Neural cell (in vitro differentiated cells): ENCODE measurements around the gene SRRM1. TPM values are rescaled to one million over a fixed set of nuclear protein-coding genes. Genes with fewer than 3 reads are reported as not detected.
A peak's percentile ranks its signal among the peaks of the same experiment; 100 is the strongest.

Experiments used
- H2AFZ ChIP-seq: fragments of 200-600, 300-800 bp; sonication (generic), shearing (Covaris generic); 2 replicates; pipeline ENCODE4 v1.6.0; 2014; ENCODE audit warnings: low read depth, mild to moderate bottlenecking, antibody characterized with exemption, low read length, moderate library complexity
- H3F3A ChIP-seq: fragments of 200-600 bp; shearing (Covaris generic); 2 replicates; pipeline ENCODE4 v1.6.1; 2016; ENCODE audit warnings: mild to moderate bottlenecking, moderate library complexity, mixed read lengths, antibody characterized with exemption, low read length; ENCODE audit not compliant: insufficient read depth, poor library complexity, severe bottlenecking
- H3K27ac ChIP-seq: fragments of 200-600, 300-800 bp; sonication (generic), shearing (Covaris generic); 2 replicates; pipeline ENCODE4 v1.5.1; 2014; ENCODE audit warnings: mild to moderate bottlenecking, low read length, moderate library complexity
- H3K27me3 ChIP-seq: fragments of 300-800, 200-600 bp; sonication (generic), shearing (Covaris generic); 2 replicates; pipeline ENCODE4 v1.6.0; 2014; ENCODE audit warnings: mild to moderate bottlenecking, low read depth, low read length, moderate library complexity; ENCODE audit not compliant: insufficient read depth
- H3K36me3 ChIP-seq: fragments of 300-800, 200-600 bp; sonication (generic), shearing (Covaris generic); 2 replicates; pipeline ENCODE4 v1.5.1; 2014; ENCODE audit warnings: mild to moderate bottlenecking, antibody characterized with exemption, low read length, moderate library complexity; ENCODE audit not compliant: insufficient read depth
- H3K4me2 ChIP-seq: fragments of 300-800, 200-600 bp; sonication (generic), shearing (Covaris generic); 2 replicates; pipeline ENCODE4 v1.6.0; 2014; ENCODE audit warnings: mild to moderate bottlenecking, low read length
- H3K4me3 ChIP-seq: fragments of 300-800, 200-600 bp; sonication (generic), shearing (Covaris generic); 2 replicates; pipeline ENCODE4 v1.5.1; 2014; ENCODE audit warnings: mild to moderate bottlenecking, low read length, moderate library complexity
- H3K79me2 ChIP-seq: fragments of 200-600 bp; shearing (Covaris generic); replicated peaks from 2 replicates; pipeline ENCODE4 v1.6.0; 2014; ENCODE audit warnings: mild to moderate bottlenecking, low read length, moderate library complexity; ENCODE audit not compliant: insufficient read depth
- H3K9ac ChIP-seq: fragments of 300-800, 200-600 bp; sonication (generic), shearing (Covaris generic); 2 replicates; pipeline ENCODE4 v1.6.1; 2016; ENCODE audit warnings: mild to moderate bottlenecking, low read length, mixed read lengths
- H3K9me2 ChIP-seq: fragments of 200-600 bp; shearing (Covaris generic); 2 replicates; pipeline ENCODE4 v1.6.1; 2016; ENCODE audit warnings: mild to moderate bottlenecking, low read length, mixed read lengths; ENCODE audit not compliant: insufficient read depth
- H3K9me3 ChIP-seq: fragments of 200-600, 300-800 bp; sonication (generic), shearing (Covaris generic); 2 replicates; pipeline ENCODE4 v1.6.1; 2016; ENCODE audit warnings: mild to moderate bottlenecking, mixed run types, low read length, moderate library complexity, mixed read lengths
- H4K20me1 ChIP-seq: fragments of 200-600 bp; shearing (Covaris generic); 2 replicates; pipeline ENCODE4 v1.6.1; 2016; ENCODE audit warnings: mild to moderate bottlenecking, mixed run types; ENCODE audit not compliant: insufficient read depth
- EP300 ChIP-seq: fragments of 450-650 bp; conservative IDR thresholded peaks from 2 replicates; pipeline ENCODE4 v1.6.1; 2014; ENCODE audit warnings: antibody characterized with exemption, mild to moderate bottlenecking, moderate library complexity; ENCODE audit not compliant: poor library complexity, severe bottlenecking
- EZH2 ChIP-seq: fragments of 200-600, 300-800 bp; shearing (Covaris generic), sonication (generic); IDR thresholded peaks from 2 replicates; pipeline ENCODE4 v1.6.1; 2014; ENCODE audit warnings: antibody characterized with exemption, low read length, borderline replicate concordance, mild to moderate bottlenecking; ENCODE audit not compliant: insufficient read depth, poor library complexity, severe bottlenecking
- MXI1 ChIP-seq: fragments of 450-650 bp; conservative IDR thresholded peaks from 2 replicates; pipeline ENCODE4 v1.6.1; 2014; ENCODE audit warnings: antibody characterized with exemption, mild to moderate bottlenecking; ENCODE audit not compliant: poor library complexity, severe bottlenecking
- POLR2AphosphoS5 ChIP-seq: IDR thresholded peaks from 2 replicates; pipeline ENCODE4 v1.6.1; 2012
- RAD21 ChIP-seq: fragments of 450-650 bp; conservative IDR thresholded peaks from 2 replicates; pipeline ENCODE4 v1.6.1; 2014; ENCODE audit warnings: antibody characterized with exemption, mild to moderate bottlenecking, moderate library complexity
- SMC3 ChIP-seq: fragments of 450-650 bp; conservative IDR thresholded peaks from 2 replicates; pipeline ENCODE4 v1.6.1; 2014; ENCODE audit warnings: antibody characterized with exemption, mild to moderate bottlenecking, moderate library complexity; ENCODE audit not compliant: poor library complexity
- TAF1 ChIP-seq: IDR thresholded peaks from 2 replicates; pipeline ENCODE4 v1.6.1; 2012; ENCODE audit warnings: low read depth
- polyA minus RNA-seq: library from RNA; depleted of rRNA, polyadenylated mRNA; stranded (reverse); fragments of >200 nt; gene quantifications from 2 replicates; pipeline ENCODE4 v1.2.3, GENCODE V29; 2014
- polyA plus RNA-seq: library from polyadenylated mRNA; depleted of rRNA; stranded (reverse); fragments of >200 nt; gene quantifications from 2 replicates; pipeline ENCODE4 v1.2.3, GENCODE V29; 2014
- TF ChIP-seq, protein P1 (sequence below): IDR thresholded peaks from 2 replicates; pipeline ENCODE4 v1.6.1; 2012; ENCODE audit warnings: borderline replicate concordance
- TF ChIP-seq, protein P2 (sequence below): fragments of 450-650 bp; IDR thresholded peaks from 2 replicates; pipeline ENCODE4 v1.5.1; 2014; ENCODE audit warnings: antibody characterized with exemption, mild to moderate bottlenecking, moderate library complexity; ENCODE audit not compliant: poor library complexity, severe bottlenecking

Gene SRRM1, protein sequence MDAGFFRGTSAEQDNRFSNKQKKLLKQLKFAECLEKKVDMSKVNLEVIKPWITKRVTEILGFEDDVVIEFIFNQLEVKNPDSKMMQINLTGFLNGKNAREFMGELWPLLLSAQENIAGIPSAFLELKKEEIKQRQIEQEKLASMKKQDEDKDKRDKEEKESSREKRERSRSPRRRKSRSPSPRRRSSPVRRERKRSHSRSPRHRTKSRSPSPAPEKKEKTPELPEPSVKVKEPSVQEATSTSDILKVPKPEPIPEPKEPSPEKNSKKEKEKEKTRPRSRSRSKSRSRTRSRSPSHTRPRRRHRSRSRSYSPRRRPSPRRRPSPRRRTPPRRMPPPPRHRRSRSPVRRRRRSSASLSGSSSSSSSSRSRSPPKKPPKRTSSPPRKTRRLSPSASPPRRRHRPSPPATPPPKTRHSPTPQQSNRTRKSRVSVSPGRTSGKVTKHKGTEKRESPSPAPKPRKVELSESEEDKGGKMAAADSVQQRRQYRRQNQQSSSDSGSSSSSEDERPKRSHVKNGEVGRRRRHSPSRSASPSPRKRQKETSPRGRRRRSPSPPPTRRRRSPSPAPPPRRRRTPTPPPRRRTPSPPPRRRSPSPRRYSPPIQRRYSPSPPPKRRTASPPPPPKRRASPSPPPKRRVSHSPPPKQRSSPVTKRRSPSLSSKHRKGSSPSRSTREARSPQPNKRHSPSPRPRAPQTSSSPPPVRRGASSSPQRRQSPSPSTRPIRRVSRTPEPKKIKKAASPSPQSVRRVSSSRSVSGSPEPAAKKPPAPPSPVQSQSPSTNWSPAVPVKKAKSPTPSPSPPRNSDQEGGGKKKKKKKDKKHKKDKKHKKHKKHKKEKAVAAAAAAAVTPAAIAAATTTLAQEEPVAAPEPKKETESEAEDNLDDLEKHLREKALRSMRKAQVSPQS
- polyA plus RNA-seq (37.1 and 38.7 TPM in 2 replicates), polyA minus RNA-seq (66.7 and 80.3 TPM in 2 replicates)

DNA sequence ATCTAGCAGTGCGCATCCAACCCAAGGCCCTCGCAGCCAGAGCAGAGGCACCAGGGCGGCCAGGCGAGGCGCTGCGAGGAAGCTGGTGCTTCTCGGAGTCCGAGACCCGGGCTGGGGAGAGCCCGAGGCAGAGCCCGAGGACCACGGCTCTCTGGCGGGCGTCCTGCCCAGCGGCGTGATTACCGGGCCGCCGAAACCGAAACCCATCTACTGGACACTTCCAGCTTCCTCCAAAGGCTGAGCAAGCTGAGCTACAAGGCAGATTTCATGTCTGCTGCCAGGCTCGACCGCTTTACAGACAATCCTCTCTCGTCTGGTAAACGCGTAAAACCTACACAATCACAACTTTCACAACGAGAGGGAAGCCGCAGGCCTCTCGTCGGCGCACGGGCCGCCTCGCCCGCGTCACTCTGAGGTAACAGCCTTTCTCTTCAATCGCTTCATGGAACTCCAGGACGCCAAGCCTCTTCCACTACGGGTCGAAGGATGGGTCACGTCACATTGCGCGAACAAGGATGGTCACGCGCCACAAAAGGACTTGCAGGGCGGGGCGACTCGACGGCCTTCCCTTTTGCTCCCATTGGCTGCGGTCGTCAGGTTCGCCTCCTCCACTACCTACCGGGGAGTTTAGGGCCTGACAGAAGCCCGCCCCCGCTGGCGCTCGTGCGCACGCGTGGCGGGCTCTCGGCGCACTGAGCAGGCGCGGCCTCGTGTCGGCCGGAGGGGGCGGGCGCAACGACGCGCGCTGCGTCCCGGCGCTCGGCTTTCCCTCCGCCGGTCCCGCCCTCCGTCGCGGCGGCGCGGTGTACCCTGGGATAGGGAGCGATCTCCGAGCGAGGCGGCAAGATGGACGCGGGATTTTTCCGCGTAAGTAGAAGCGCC lies at the start of gene SRRM1:
SRRM1 (plus strand) TSS at position 822 of the 882 bp plus-strand sequence; CDS start at position 847, 25 bp downstream.
- Histone ChIP-seq H3K9ac (peak within 1 kb of the TSS; percentile 100), H3K36me3 (peaks cover 6% of the 10 kb centered on the region), H2AFZ (peak within 1 kb of the TSS; percentile 91), H3K4me3 (peak within 1 kb of the TSS; percentile 100), H3K9me2 (no peaks in the 10 kb centered on the region), H3K79me2 (peaks cover 35% of the 10 kb centered on the region), H4K20me1 (no peaks in the 10 kb centered on the region), H3K9me3 (no peaks in the 10 kb centered on the region), H3F3A (no peaks in the 10 kb centered on the region), H3K27me3 (no peaks in the 10 kb centered on the region), H3K4me2 (peak within 1 kb of the TSS; percentile 74), H3K27ac (peak within 1 kb of the TSS; percentile 100)
- TF ChIP-seq TAF1 (peak; percentile 74), RAD21 (peak; percentile 50), EP300 (peak; percentile 70), SMC3 (peak; percentile 53), POLR2AphosphoS5 (peak; percentile 99), EZH2 (no peak), MXI1 (peak; percentile 35)
- TF ChIP-seq, protein P1, sequence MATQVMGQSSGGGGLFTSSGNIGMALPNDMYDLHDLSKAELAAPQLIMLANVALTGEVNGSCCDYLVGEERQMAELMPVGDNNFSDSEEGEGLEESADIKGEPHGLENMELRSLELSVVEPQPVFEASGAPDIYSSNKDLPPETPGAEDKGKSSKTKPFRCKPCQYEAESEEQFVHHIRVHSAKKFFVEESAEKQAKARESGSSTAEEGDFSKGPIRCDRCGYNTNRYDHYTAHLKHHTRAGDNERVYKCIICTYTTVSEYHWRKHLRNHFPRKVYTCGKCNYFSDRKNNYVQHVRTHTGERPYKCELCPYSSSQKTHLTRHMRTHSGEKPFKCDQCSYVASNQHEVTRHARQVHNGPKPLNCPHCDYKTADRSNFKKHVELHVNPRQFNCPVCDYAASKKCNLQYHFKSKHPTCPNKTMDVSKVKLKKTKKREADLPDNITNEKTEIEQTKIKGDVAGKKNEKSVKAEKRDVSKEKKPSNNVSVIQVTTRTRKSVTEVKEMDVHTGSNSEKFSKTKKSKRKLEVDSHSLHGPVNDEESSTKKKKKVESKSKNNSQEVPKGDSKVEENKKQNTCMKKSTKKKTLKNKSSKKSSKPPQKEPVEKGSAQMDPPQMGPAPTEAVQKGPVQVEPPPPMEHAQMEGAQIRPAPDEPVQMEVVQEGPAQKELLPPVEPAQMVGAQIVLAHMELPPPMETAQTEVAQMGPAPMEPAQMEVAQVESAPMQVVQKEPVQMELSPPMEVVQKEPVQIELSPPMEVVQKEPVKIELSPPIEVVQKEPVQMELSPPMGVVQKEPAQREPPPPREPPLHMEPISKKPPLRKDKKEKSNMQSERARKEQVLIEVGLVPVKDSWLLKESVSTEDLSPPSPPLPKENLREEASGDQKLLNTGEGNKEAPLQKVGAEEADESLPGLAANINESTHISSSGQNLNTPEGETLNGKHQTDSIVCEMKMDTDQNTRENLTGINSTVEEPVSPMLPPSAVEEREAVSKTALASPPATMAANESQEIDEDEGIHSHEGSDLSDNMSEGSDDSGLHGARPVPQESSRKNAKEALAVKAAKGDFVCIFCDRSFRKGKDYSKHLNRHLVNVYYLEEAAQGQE, result peak; percentile 96
- TF ChIP-seq, protein P2, sequence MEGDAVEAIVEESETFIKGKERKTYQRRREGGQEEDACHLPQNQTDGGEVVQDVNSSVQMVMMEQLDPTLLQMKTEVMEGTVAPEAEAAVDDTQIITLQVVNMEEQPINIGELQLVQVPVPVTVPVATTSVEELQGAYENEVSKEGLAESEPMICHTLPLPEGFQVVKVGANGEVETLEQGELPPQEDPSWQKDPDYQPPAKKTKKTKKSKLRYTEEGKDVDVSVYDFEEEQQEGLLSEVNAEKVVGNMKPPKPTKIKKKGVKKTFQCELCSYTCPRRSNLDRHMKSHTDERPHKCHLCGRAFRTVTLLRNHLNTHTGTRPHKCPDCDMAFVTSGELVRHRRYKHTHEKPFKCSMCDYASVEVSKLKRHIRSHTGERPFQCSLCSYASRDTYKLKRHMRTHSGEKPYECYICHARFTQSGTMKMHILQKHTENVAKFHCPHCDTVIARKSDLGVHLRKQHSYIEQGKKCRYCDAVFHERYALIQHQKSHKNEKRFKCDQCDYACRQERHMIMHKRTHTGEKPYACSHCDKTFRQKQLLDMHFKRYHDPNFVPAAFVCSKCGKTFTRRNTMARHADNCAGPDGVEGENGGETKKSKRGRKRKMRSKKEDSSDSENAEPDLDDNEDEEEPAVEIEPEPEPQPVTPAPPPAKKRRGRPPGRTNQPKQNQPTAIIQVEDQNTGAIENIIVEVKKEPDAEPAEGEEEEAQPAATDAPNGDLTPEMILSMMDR, result peak; percentile 51

DNA sequence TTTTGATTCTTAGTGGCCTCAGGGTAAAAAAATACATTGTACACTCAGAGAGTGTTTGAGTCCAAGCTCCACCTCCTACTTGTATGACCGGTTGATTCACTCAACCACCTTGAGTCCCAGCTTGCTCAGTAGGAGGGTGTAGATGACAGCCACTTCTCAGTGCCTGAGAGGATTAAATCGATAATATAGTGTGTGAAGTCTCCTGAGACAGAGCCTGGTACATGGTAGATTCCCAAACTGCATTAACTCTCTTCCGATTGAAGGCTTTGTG lies 48.8 kb upstream of the SRRM1 start:
- Histone ChIP-seq H2AFZ (no peak overlapping the region), H3K27me3 (no peaks in the 10 kb centered on the region)

More for the DNA sequence above, 48.8 kb upstream of the SRRM1 start:
- H3K4me2 ChIP-seq, result no peak overlapping the region
- TF ChIP-seq, protein P1, result no peak
- no peak for TF ChIP-seq TAF1
- TF ChIP-seq POLR2AphosphoS5, result no peak
- TF ChIP-seq RAD21, result no peak
- no peak for TF ChIP-seq MXI1
- TF ChIP-seq, protein P2, result no peak
- TF ChIP-seq EZH2, result no peak
- TF ChIP-seq EP300, result no peak
- TF ChIP-seq SMC3, result no peak
- no peaks in the 10 kb centered on the region for H3K36me3 ChIP-seq
- H3K9me3 ChIP-seq, result no peaks in the 10 kb centered on the region
- H3K4me3 ChIP-seq, result no peak overlapping the region
- no peak overlapping the region for H3K27ac ChIP-seq
- H3K79me2 ChIP-seq, result no peaks in the 10 kb centered on the region
- H3K9me2 ChIP-seq, result no peaks in the 10 kb centered on the region
- no peaks in the 10 kb centered on the region for H3F3A ChIP-seq
- H3K9ac ChIP-seq, result no peak overlapping the region
- H4K20me1 ChIP-seq, result no peaks in the 10 kb centered on the region
